Neural progenitor cell (in vitro differentiated cells): Measurements from ENCODE around the gene ADAMTS6. TPM values are rescaled to one million over a fixed set of nuclear protein-coding genes. Genes with fewer than 3 reads are reported as not detected.

ENCODE experiments used
- DNase-seq: peaks from one replicate; pipeline ENCODE4 v3.0.0-alpha.2; 2016; ENCODE audit warnings: low spot score
- H2AFZ ChIP-seq: fragments of 200-600 bp; sonication (generic); replicated peaks from 2 replicates; pipeline ENCODE4 v1.6.1; 2016; ENCODE audit warnings: antibody characterized with exemption
- H3F3A ChIP-seq: fragments of 200-600 bp; sonication (generic); 2 replicates; pipeline ENCODE4 v1.6.1; 2016; ENCODE audit warnings: antibody characterized with exemption, low read depth
- H3K27ac ChIP-seq: fragments of 200-600 bp; sonication (generic); 2 replicates; pipeline ENCODE4 v1.5.1; 2016; ENCODE audit warnings: mild to moderate bottlenecking
- H3K27me3 ChIP-seq: fragments of 200-600 bp; sonication (generic); 2 replicates; pipeline ENCODE4 v1.6.1; 2016; ENCODE audit warnings: mild to moderate bottlenecking, moderate library complexity
- H3K36me3 ChIP-seq: fragments of 200-600 bp; sonication (generic); 2 replicates; pipeline ENCODE4 v1.5.1; 2016
- H3K4me1 ChIP-seq: fragments of 200-600 bp; sonication (generic); 2 replicates; pipeline ENCODE4 v1.6.1; 2016; ENCODE audit warnings: mixed run types
- H3K4me2 ChIP-seq: fragments of 200-600 bp; sonication (generic); 2 replicates; pipeline ENCODE4 v1.6.1; 2016
- H3K4me3 ChIP-seq: fragments of 200-600 bp; sonication (generic); 2 replicates; pipeline ENCODE4 v1.5.1; 2016
- H3K79me2 ChIP-seq: fragments of 200-600 bp; sonication (generic); 2 replicates; pipeline ENCODE4 v1.6.1; 2016; ENCODE audit warnings: low read depth
- H3K9ac ChIP-seq: fragments of 200-600 bp; sonication (generic); 2 replicates; pipeline ENCODE4 v1.6.1; 2016
- H3K9me3 ChIP-seq: fragments of 200-600 bp; sonication (generic); 2 replicates; pipeline ENCODE4 v1.5.1; 2016; ENCODE audit warnings: low read depth
- H4K20me1 ChIP-seq: fragments of 200-600 bp; sonication (generic); 2 replicates; pipeline ENCODE4 v1.6.1; 2016; ENCODE audit warnings: low read depth
- H3K27ac Mint-ChIP-seq: 3 replicates; pipeline ENCODE4 v1.8.0; 2021; ENCODE audit warnings: mixed read lengths
- H3K27me3 Mint-ChIP-seq: 2 replicates; pipeline ENCODE4 v1.8.0; 2022; ENCODE audit warnings: low read depth, mild to moderate bottlenecking, inconsistent platforms, moderate library complexity, mixed read lengths; ENCODE audit not compliant: insufficient read depth
- H3K36me3 Mint-ChIP-seq: 3 replicates; pipeline ENCODE4 v1.8.0; 2021; ENCODE audit warnings: mixed read lengths
- H3K4me1 Mint-ChIP-seq: 3 replicates; pipeline ENCODE4 v1.8.0; 2021; ENCODE audit warnings: mixed read lengths
- H3K4me3 Mint-ChIP-seq: 3 replicates; pipeline ENCODE4 v1.8.0; 2021; ENCODE audit warnings: mild to moderate bottlenecking, moderate library complexity, mixed read lengths
- H3K9me3 Mint-ChIP-seq: 3 replicates; pipeline ENCODE4 v1.8.0; 2020; ENCODE audit warnings: mixed read lengths
- CTCF ChIP-seq: fragments of 200-600 bp; sonication (generic); IDR thresholded peaks from 2 replicates; pipeline ENCODE4 v1.5.1; 2017; ENCODE audit warnings: antibody characterized with exemption, mild to moderate bottlenecking
- EZH2 ChIP-seq: fragments of 200-600 bp; sonication (generic); IDR thresholded peaks from 2 replicates; pipeline ENCODE4 v1.6.1; 2017; ENCODE audit warnings: antibody characterized with exemption, mild to moderate bottlenecking, moderate library complexity
- EZH2phosphoT487 ChIP-seq: fragments of 200-600 bp; sonication (generic); IDR thresholded peaks from 2 replicates; pipeline ENCODE4 v1.6.1; 2017; ENCODE audit warnings: antibody characterized with exemption
- total RNA-seq: library from RNA; depleted of rRNA; stranded (reverse); fragments of >200 nt; gene quantifications from 2 replicates; pipeline ENCODE4 v1.2.3, GENCODE V29; 2015; ENCODE audit warnings: low replicate concordance

Gene ADAMTS6
- total RNA-seq, 1 donor from 2014 or later: 14.3 TPM

GRCh38 chr5:65366655-65367054 lies 115.1 kb downstream of the ADAMTS6 start:
- H3K4me3 Mint-ChIP-seq: no peak overlapping the region
- H3K36me3 Mint-ChIP-seq: no peaks in the 10 kb centered on the region
- Histone ChIP-seq H3K4me3 (no peak overlapping the region), H2AFZ (no peak overlapping the region), H3F3A (no peaks in the 10 kb centered on the region), H3K36me3 (no peaks in the 10 kb centered on the region), H3K9me3 (no peaks in the 10 kb centered on the region), H3K4me1 (peaks cover 5% of the 10 kb centered on the region), H3K79me2 (no peaks in the 10 kb centered on the region), H3K27me3 (no peaks in the 10 kb centered on the region), H3K4me2 (no peak overlapping the region), H3K27ac (no peak overlapping the region), H4K20me1 (no peaks in the 10 kb centered on the region), H3K9ac (no peak overlapping the region)
- H3K27ac Mint-ChIP-seq: no peak overlapping the region
- H3K27me3 Mint-ChIP-seq: no peaks in the 10 kb centered on the region
- TF ChIP-seq EZH2 (no peak), EZH2phosphoT487 (no peak), CTCF (no peak)
- H3K4me1 Mint-ChIP-seq: peaks cover 21% of the 10 kb centered on the region
- H3K9me3 Mint-ChIP-seq: peaks cover 3% of the 10 kb centered on the region
- DNase-seq: no peak

GRCh38 chr5:65364907-65365306 lies 116.8 kb downstream of the ADAMTS6 start:
- peaks cover 5% of the 10 kb centered on the region for H3K4me1 ChIP-seq
- no peak overlapping the region for H3K9ac ChIP-seq
- H3K4me3 Mint-ChIP-seq: no peak overlapping the region
- H3K4me3 ChIP-seq: no peak overlapping the region
- H4K20me1 ChIP-seq: no peaks in the 10 kb centered on the region
- H2AFZ ChIP-seq: peak overlapping the region; percentile 19
- no peaks in the 10 kb centered on the region for H3K9me3 Mint-ChIP-seq
- no peaks in the 10 kb centered on the region for H3K27me3 ChIP-seq
- H3K27me3 Mint-ChIP-seq: no peaks in the 10 kb centered on the region
- H3K27ac Mint-ChIP-seq: no peak overlapping the region
- H3K9me3 ChIP-seq: no peaks in the 10 kb centered on the region
- H3K4me1 Mint-ChIP-seq: peaks cover 18% of the 10 kb centered on the region
- TF ChIP-seq EZH2phosphoT487 (no peak), EZH2 (no peak), CTCF (no peak)
- no peaks in the 10 kb centered on the region for H3K36me3 ChIP-seq
- no peak overlapping the region for H3K27ac ChIP-seq
- H3K79me2 ChIP-seq: no peaks in the 10 kb centered on the region
- H3F3A ChIP-seq: no peaks in the 10 kb centered on the region
- no peak for DNase-seq
- no peaks in the 10 kb centered on the region for H3K36me3 Mint-ChIP-seq
- no peak overlapping the region for H3K4me2 ChIP-seq

GRCh38 chr5:65363499-65363898 lies 118.2 kb downstream of the ADAMTS6 start:
- H3K27me3 Mint-ChIP-seq: no peaks in the 10 kb centered on the region
- Histone ChIP-seq H3K27ac (no peak overlapping the region), H2AFZ (no peak overlapping the region), H3K79me2 (no peaks in the 10 kb centered on the region), H3F3A (no peaks in the 10 kb centered on the region), H3K36me3 (no peaks in the 10 kb centered on the region), H4K20me1 (no peaks in the 10 kb centered on the region), H3K27me3 (no peaks in the 10 kb centered on the region), H3K4me2 (no peak overlapping the region), H3K4me3 (no peak overlapping the region), H3K4me1 (peaks cover 5% of the 10 kb centered on the region), H3K9me3 (no peaks in the 10 kb centered on the region), H3K9ac (no peak overlapping the region)
- no peak overlapping the region for H3K4me3 Mint-ChIP-seq
- no peaks in the 10 kb centered on the region for H3K36me3 Mint-ChIP-seq
- H3K9me3 Mint-ChIP-seq: no peaks in the 10 kb centered on the region
- no peak for TF ChIP-seq CTCF
- TF ChIP-seq EZH2phosphoT487: no peak
- TF ChIP-seq EZH2: no peak
- H3K4me1 Mint-ChIP-seq: peaks cover 18% of the 10 kb centered on the region
- no peak overlapping the region for H3K27ac Mint-ChIP-seq
- DNase-seq: no peak

- H3K4me3 Mint-ChIP-seq: no peak overlapping the region
- H3K36me3 Mint-ChIP-seq: no peaks in the 10 kb centered on the region
- TF ChIP-seq EZH2phosphoT487: no peak
- no peak for TF ChIP-seq EZH2
- TF ChIP-seq CTCF: no peak
- H3K9me3 Mint-ChIP-seq: no peaks in the 10 kb centered on the region
- DNase-seq: no peak
- Histone ChIP-seq H3K4me3 (no peak overlapping the region), H3F3A (no peaks in the 10 kb centered on the region), H2AFZ (no peak overlapping the region), H3K27me3 (no peaks in the 10 kb centered on the region), H3K79me2 (no peaks in the 10 kb centered on the region), H3K4me1 (peaks cover 5% of the 10 kb centered on the region), H3K4me2 (no peak overlapping the region), H3K27ac (no peak overlapping the region), H4K20me1 (no peaks in the 10 kb centered on the region), H3K9ac (no peak overlapping the region), H3K36me3 (no peaks in the 10 kb centered on the region), H3K9me3 (no peaks in the 10 kb centered on the region)
- peaks cover 10% of the 10 kb centered on the region for H3K4me1 Mint-ChIP-seq
- no peak overlapping the region for H3K27ac Mint-ChIP-seq
- no peaks in the 10 kb centered on the region for H3K27me3 Mint-ChIP-seq
These were observed 121.7 kb downstream of the ADAMTS6 start for GRCh38 chr5:65359981-65360380.
